T47D (cell line): ENCODE measurements around the gene MAPK13.
"Not testable (repeated sequence)": the region's sequence is repeated elsewhere in the genome, so short reads cannot be mapped to it uniquely, and the experiment has no call there.

Source experiments
- DNase-seq, 2 experiments: peaks; one replicate each; pipeline versions ENCODE4 v3.0.0 to v3.0.0-alpha.2; 2011 to 2012; ENCODE audit warnings: low read depth in 1 of 2, low spot score in 1 of 2
- JUND ChIP-seq: IDR thresholded peaks from 2 replicates; pipeline ENCODE4 v1.6.1; 2012; ENCODE audit warnings: low read depth
- in situ Hi-C: cut with HindIII; loops from 2 replicates; pipeline ENCODE4 v1.10.0; 2016; ENCODE audit warnings: low sequenced_read_pairs, low pct_unique_long_range_greater_than_20kb

MAPK13 gene

DNA sequence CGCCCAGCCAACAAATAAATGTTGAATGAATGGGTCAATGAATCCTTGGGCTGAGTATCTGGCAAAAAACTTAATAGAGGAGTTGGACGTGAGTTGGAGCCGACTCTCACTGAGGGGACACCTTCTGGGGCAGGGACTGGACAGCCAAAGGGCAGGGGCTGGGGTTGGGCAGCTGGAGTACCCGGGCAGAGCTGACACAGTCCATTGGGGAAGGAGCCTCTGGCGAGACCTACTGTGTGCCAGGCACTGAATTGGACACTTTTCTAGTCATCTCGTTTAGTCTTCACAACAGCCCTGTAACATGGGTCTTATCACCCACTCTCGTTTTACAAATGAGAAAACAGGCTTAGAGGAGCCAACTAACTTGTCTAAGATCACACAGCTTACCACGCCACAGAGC is 4.7 kb upstream of the MAPK13 start:
- in situ Hi-C loops = no loop called here
- no peak for TF ChIP-seq JUND
- no peak for DNase-seq

DNA sequence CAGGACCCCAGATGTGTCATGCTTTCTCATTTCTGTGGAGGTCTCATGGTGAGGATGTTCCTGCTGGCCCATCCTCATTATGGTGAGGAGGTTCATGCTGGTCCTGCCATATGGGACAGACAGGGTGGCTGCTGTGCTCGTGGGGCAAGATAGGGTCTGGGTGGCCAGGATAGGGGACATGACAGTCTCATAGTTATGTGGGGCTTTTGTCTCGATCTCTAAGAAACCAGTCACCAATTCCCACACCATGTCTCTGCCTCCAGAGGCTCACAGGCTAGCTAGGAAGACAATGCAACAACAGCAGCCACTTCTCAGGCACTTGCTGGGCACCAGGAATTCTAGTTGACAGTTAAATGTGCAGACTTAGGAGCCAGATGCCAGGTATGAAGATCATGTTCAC is 4.2 kb upstream of the MAPK13 start:
- in situ Hi-C loops = no loop called here
- DNase-seq = no peak
- no peak for TF ChIP-seq JUND

DNA sequence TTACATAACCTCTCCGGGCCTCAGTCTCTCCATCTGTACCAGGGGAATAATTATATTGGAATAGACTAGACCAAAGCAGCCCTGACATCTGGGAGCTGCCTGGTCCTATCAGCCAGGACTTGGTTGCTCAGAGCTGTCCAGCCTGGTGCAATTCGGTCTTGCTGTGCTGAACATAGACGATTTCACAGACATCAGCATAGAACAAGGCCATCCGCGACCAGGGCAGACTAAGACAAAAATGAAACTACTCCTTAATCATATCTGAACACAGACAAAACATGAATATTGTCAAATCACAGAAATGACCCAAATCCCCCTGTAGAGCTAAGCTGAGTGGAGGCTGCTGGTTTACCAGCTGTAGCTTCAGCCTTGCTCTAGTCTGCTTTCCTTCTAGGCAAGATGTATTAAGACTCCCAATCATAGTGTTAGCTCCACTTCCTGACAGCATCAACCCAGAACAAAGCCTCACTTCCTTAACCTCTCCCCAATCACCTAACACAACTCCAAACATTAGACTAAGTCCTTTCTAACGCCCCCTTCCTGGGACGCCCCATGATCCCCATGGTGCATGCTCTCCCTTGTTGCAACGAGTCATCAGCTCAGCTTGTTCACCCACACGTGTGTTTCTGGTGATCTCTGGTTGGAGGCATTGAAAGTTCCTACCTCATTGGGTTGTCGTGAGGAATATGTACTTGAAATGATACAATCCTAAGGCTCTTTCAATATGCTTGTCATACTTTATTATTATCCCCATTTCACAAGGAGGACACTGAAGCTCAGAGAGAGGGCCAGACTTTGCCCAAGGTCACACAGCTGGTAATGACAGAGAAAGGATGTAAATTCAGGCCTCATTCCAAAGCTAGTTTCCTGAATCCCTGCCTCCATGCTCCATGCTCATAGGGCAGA is 3.5 kb upstream of the MAPK13 start:
- DNase-seq = no peak

DNA sequence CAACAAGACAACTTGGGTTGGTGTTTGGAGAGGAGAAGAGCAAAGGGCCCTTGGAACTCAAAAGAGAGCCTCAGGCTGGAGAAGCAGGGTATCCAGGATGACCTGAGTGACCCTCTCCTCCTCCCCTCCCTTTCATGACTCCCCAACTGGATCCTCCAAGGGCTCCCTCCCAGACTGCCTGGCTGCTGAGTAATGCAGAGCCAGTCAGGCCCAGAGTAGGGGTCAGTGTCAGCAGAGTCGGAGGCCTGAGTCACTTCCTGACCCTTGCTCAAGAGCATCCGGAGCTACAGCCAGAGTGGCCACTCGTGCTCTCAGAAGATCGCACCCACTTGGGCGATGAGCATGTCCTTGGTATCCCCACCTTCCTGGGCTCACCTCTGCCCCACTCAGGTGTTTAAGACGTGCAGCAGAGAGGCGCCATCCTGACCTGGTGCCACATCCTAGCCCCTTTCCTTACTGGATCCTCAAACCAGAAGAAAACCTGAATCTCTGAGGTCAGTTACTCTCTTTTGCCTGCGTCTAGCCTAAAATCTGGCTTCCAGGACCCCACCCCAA is 2.8 kb upstream of the MAPK13 start:
- DNase-seq = no peak
- TF ChIP-seq JUND = no peak
- in situ Hi-C loops = no loop called here

More for the DNA sequence above, 3.5 kb upstream of the MAPK13 start:
- in situ Hi-C loops = no loop called here
- no peak for TF ChIP-seq JUND

DNA sequence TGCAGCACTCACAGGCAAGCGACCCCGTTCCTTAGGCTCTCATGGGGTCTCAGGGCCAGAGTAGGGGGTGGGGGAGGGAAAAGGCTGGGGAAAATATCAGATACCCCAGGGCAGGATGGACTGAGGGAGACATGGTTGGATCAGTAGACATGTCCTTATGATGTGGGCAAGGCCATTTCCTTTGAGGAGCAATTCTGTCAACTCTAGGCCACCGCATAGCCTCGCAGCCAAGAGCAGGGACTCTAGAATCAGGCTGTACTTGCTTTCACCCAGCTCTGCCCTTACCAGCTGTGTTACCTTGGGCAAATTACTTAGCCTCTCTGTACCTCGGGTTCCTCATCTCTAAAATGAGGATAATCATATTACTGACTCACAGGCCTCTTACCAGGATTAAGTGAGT is 2.2 kb upstream of the MAPK13 start:
- no peak for DNase-seq
- in situ Hi-C loops = no loop called here
- TF ChIP-seq JUND = no peak

DNA sequence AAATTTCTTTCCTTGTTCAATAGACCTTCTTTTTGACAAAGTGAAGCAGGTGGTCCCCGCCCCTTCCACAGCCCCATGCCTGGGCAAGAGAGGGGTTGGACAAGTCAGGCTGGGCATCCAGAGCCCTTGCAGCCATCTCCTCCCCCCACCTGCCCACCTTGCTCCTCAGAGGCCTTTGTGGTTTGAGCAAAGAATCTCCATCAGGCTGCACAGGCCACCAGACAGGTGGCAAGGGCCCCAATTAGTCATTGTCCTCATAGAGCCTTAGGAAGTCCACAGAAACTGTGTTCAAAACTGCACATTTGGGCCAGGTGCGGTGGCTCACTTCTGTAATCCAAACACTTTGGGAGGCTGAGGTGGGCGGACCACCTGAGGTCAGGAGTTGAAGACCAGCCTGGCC is 1.5 kb upstream of the MAPK13 start:
- TF ChIP-seq JUND = no peak
- in situ Hi-C loops = no loop called here
- no peak for DNase-seq

DNA sequence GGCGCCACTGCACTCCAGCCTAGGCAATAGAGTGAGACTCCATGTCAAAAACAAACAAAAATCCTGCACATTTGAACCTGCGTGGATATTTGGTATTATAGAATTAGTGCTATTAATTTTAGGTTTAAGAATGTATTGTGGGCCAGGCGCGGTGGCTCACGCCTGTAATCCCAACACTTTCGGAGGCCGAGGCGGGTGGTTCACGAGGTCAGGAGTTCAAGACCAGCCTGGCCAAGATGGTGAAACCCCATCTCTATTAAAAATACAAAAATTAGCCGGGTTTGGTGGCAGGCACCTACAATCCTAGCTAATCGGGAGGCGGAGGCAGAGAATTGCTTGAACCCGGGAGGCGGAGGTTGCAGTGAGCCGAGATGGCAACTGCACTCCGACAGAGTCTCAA is 979 bp upstream of the MAPK13 start:
- DNase-seq, in situ Hi-C loops: not testable (repeated sequence)

DNA sequence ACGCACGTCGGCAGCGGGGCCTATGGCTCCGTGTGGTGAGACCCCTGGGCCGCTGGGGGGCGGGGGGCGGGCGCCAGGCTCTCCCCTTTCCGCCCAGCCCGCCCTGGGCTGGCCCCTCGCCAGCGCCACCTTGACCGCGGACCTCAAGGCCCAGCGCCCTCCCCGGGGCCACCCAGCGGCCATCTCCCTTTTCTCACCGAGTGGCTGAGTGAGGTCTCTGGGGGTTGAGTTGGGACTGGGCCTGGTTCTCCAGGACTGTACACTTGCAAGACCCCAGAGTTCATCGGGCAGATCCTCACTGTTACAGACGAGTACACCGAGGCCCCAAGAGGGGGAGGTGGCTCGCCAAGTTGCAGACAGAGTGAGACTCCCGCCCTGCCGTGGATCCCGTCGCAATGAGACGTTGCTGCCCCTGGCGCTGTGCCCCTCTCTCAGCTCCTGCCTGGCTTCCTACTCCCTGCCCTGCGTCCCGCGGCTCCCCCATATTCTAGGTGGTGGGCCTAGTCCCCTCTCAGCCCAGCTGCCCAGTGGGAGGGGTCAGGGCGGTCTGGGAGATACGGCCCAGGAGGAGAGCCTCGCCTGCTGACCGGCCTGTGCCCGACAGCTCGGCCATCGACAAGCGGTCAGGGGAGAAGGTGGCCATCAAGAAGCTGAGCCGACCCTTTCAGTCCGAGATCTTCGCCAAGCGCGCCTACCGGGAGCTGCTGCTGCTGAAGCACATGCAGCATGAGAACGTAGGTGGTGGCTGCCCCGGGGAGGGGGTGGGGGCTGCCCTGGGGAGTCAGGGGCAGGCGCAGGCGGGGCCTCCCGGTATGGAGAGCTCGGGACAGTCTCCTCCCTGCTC is 576 bp downstream of the MAPK13 start:
- peak; percentile 73 to 81 for DNase-seq
- no peak for TF ChIP-seq JUND
- in situ Hi-C loops = no loop called here

DNA sequence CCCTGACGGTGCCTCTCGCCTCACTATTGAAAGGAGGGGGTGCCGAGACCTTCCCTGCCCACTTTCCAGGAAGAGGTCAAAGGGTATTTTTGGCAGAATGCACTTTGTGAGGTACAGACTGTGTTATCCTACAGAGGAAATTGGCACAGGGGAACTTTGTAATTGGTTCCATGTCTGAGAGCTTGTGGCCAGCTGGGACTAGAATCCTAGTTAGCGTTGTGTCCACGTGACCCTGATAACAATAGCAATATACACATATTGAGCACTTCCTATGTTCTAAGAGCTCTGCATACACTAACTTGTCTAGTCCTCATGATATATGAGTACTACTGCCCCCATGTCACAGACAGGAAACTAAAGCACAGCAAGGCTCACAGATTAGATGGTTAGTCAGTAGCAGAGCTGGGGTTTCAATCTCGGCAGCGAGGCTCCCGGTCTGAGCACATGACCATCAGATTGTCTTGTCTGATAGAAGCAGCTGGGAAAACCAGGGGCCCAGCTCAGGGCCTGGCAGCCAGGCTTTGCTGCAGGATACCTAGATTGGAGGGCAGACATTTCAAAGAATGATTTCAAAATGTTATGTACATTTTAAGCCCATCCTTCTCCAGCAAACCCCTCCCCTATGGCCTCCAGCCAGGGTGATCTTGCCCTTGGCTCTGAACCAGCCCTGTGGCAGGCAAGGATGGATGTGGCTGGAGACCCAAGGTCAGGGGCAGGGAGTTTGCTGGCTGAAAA is 1.4 kb downstream of the MAPK13 start:
- in situ Hi-C loops = no loop called here
- DNase-seq = peak in 1 of 2 experiments; percentile 33
- TF ChIP-seq JUND = no peak

DNA sequence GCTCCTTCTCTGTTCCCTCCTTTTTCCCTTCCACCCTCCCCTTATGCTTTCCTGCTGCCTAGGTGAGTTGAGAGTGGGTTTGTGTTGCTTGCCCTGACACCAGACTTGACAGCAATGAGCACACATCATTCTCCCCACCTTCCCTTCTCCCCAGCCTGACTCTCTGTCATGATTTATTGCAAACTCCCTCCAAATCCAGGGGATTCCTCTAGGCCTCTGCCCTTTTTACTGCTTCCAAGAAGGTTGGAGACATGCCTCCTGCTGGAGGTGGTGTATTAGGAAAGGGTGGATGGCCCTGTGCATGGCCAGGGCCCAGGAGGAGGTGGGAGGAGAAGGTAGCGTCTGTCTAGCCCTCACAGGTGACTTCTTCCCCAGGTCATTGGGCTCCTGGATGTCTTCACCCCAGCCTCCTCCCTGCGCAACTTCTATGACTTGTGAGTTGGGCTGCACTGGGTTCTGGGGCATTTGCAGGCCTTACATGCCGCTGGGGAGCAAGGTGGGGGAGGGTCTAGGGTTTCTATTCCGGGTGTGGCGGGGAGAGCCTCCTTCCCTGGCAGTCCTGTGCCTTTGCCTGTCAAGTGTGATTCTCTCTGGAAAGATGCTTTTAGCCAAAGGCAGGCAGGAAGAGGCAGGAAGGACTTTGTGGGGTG is 2.1 kb downstream of the MAPK13 start:
- DNase-seq = no peak
- in situ Hi-C loops = no loop called here
- no peak for TF ChIP-seq JUND

DNA sequence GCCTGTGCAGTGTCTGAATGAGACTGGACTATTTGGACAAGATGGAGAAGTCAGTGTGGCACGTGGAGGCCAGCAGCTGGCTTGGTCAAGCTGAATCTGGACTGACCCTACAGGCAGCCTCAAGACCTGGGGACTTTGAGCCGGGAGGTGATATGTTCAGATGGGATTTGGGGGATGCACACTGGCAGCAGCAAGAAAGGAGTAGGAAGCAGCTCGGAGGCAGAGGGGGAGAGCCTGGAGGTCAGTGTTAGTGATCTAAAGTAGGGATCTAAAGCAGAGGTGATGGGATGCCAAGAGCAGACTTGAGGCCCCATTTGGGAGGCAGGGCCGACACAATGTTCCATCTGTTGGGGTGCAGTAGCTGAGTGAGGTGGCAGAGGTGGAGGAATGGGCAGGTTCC is 2.8 kb downstream of the MAPK13 start:
- DNase-seq = no peak
- in situ Hi-C loops = no loop called here
- no peak for TF ChIP-seq JUND

DNA sequence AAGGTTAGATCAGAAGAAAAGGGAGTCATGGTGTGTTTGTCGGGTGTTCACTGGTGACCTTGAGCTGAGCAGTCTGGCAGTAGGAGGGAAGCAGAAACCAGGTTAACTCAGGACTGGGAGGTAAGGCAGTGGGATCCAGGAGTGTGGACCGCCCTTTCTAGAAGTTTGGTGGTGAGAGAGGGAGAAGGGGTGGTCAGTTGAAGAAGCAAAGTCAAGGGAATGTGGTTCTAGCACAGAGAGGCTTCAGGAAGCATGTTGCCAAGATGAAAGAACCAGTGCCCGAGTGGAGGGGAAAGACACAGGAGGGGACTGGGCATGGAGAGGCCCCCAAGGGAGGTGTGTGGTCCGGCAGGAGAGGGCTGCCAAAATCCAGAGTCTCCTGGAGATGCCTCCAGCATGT is 3.6 kb downstream of the MAPK13 start:
- TF ChIP-seq JUND = no peak
- in situ Hi-C loops = no loop called here
- DNase-seq = no peak
